ENCODE results near the gene FSD1. TPM values are rescaled to one million over a fixed set of nuclear protein-coding genes. Genes with fewer than 3 reads are reported as not detected.

The FSD1 gene
- total and polyA plus RNA-seq, 10 of the 15 experiments (the other 5 are each of a cell fraction or from before 2014, with no cell fraction given): 0.15 to 5.1 (median 4.0) TPM; not detected in 1

GRCh38 chr19:4362831-4363545, 58.6 kb downstream of the FSD1 start:
- RAD21 ChIA-PET (ENCODE audit: unreplicated experiment): no interaction called here
- POLR2A ChIA-PET: interaction anchor here (1.1 kb wide), 1 partner anchor 20 kb away, joined by 4 read pairs; the partner anchor contains the start of gene MPND
- Histone ChIP-seq H3K9me3 (replicated peaks; ENCODE audit: control insufficient read depth, insufficient read depth, low read length) (no peaks in the 10 kb centered on the region), H4K20me1 (ENCODE audit: control insufficient read depth, insufficient read depth) (no peaks in the 10 kb centered on the region), H3K9ac (ENCODE audit: control insufficient read depth, insufficient read depth, low read length) (no peak overlapping the region), H3K36me3 (ENCODE audit: control insufficient read depth in 2 of 2, insufficient read depth in 2 of 2, low read length in 1 of 2) (peaks cover 22 to 61% of the 10 kb centered on the region in 2 experiments; a peak in 3 of 4 replicates), H3K27me3 (replicated peaks in 1 of 2; ENCODE audit: control insufficient read depth in 2 of 2, insufficient read depth in 2 of 2, low read length in 1 of 2) (no peaks in the 10 kb centered on the region), H3K4me2 (ENCODE audit: control insufficient read depth, insufficient read depth) (no peak overlapping the region), H2AFZ (ENCODE audit: control insufficient read depth, low read depth, low read length) (no peak overlapping the region), H3K4me1 (ENCODE audit: control insufficient read depth, insufficient read depth, low read length) (peaks cover under 1% of the 10 kb centered on the region), H3K4me3 (no peak overlapping the region), H3K27ac (ENCODE audit: control insufficient read depth, insufficient read depth) (no peak overlapping the region), H3K79me2 (ENCODE audit: control insufficient read depth, insufficient read depth, low read length) (peaks cover 4% of the 10 kb centered on the region)
- WGBS (ENCODE audit: insufficient coverage, insufficient replicate concordance, low lambda C conversion rate, missing lambda C conversion rate): 71% methylated on average over 22 of the region's 22 CpGs
- SMC1A ChIA-PET (ENCODE audit: uncharacterized antibody, unreplicated experiment): no interaction called here
- FAIRE-seq (no peak), ATAC-seq (peak; percentile 31; the same call in 2 of the 3 replicates), DNase-seq (ENCODE audit: low read depth, low spot score) (no peak)
- TF ChIP-seq CTCF (IDR thresholded peaks at IDR 0.05 in 2 of 3, conservative IDR thresholded peaks at IDR 0.05 in 1 of 3; ENCODE audit: control insufficient read depth in 2 of 3, extremely low read depth in 1 of 3, insufficient read depth in 1 of 3, low read depth in 3 of 3, low read length in 3 of 3): peak; percentile 15 to 34 (median 24); a peak in 3 of 6 replicates
- no peak for TF ChIP-seq BCL11A (IDR thresholded peaks at IDR 0.05; ENCODE audit: low read depth, low read length)
- TF ChIP-seq RAD21 (IDR thresholded peaks at IDR 0.05; ENCODE audit: insufficient read depth, low read depth, low read length): no peak
- TF ChIP-seq CEBPB (IDR thresholded peaks at IDR 0.05; ENCODE audit: borderline replicate concordance in 1 of 2, low read depth in 2 of 2, low read length in 2 of 2): no peak
- intact Hi-C loops (cut with micrococcal nuclease; ENCODE audit: unreplicated experiment): no loop called here
- no TSS peak for BruUV-seq (replicated peaks)
- CTCF ChIA-PET: interaction anchor here (0.6 to 1.3 kb wide), 2 partner anchors 20 to 92 kb away, joined by 3 read pairs; no protein-coding TSS in a partner anchor
- in situ Hi-C loops (cut with MboI): no loop called here
